NB4 (cell line): Measurements from ENCODE around the gene TLE3.

Source experiments
- TF ChIP-seq, protein P1 (sequence below): IDR thresholded peaks from 2 replicates; pipeline ENCODE4 v1.6.1; 2011; ENCODE audit warnings: low read depth, low read length
- TF ChIP-seq, protein P2 (sequence below): IDR thresholded peaks from one replicate; pipeline ENCODE4 v1.5.1; 2012; ENCODE audit warnings: low read depth, low read length

DNA sequence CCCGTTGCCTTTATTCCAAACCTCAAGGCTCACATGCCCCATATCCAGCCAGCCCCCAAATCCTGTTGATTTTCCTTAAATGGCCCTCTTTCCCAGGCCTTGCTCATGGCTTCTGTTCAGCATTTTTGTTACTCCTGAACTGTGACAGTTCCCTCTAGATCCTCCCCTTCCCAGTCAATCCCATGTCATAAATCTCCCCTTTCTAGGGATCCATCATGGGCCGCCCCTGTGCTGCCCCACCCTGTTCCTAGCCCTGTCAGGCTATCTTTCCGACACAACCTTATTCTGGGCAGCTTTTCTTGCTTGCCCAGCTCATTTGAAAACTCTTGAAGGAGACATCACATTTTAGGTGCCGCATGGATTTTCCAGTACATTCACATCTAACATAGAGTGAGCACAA lies 84.8 kb downstream of the TLE3 start:
- TF ChIP-seq, protein P1, sequence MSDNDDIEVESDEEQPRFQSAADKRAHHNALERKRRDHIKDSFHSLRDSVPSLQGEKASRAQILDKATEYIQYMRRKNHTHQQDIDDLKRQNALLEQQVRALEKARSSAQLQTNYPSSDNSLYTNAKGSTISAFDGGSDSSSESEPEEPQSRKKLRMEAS = no peak
- TF ChIP-seq, protein P2, sequence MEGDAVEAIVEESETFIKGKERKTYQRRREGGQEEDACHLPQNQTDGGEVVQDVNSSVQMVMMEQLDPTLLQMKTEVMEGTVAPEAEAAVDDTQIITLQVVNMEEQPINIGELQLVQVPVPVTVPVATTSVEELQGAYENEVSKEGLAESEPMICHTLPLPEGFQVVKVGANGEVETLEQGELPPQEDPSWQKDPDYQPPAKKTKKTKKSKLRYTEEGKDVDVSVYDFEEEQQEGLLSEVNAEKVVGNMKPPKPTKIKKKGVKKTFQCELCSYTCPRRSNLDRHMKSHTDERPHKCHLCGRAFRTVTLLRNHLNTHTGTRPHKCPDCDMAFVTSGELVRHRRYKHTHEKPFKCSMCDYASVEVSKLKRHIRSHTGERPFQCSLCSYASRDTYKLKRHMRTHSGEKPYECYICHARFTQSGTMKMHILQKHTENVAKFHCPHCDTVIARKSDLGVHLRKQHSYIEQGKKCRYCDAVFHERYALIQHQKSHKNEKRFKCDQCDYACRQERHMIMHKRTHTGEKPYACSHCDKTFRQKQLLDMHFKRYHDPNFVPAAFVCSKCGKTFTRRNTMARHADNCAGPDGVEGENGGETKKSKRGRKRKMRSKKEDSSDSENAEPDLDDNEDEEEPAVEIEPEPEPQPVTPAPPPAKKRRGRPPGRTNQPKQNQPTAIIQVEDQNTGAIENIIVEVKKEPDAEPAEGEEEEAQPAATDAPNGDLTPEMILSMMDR = no peak
